ENCODE results near the gene SDR39U1. TPM values are rescaled to one million over a fixed set of nuclear protein-coding genes. Genes with fewer than 3 reads are reported as not detected.
A peak's percentile ranks its signal among the peaks of the same experiment; 100 is the strongest.

Gene SDR39U1
- total RNA-seq, 2 donors from 2014 or later = 49.2 to 55.1 TPM

- Histone ChIP-seq H3K36me3 (peaks cover 20% of the 10 kb centered on the region), H3K9me3 (no peaks in the 10 kb centered on the region), H3K4me3 (peak overlapping the region in 1 of 2 donors; percentile 67), H3K27me3 (no peaks in the 10 kb centered on the region), H3K27ac (peak overlapping the region; percentile 93 to 96), H3K4me1 (peaks cover 0 to 44% of the 10 kb centered on the region in 2 donors)
- DNase-seq (ENCODE audit: low spot score) = no peak
- TF ChIP-seq CTCF (IDR thresholded peaks at IDR 0.05) = no peak
Observed at GRCh38 chr14:24428628-24429394, 13.8 kb downstream of the SDR39U1 start.

GRCh38 chr14:24427537-24428508 is 14.8 kb downstream of the SDR39U1 start:
- H3K4me3 ChIP-seq = no peak overlapping the region
- no peak for DNase-seq (ENCODE audit: low spot score)
- no peak overlapping the region for H3K27ac ChIP-seq
- peaks cover 0 to 44% of the 10 kb centered on the region in 2 donors for H3K4me1 ChIP-seq
- H3K27me3 ChIP-seq = no peaks in the 10 kb centered on the region
- H3K9me3 ChIP-seq = no peaks in the 10 kb centered on the region
- no peak for TF ChIP-seq CTCF (IDR thresholded peaks at IDR 0.05)
- H3K36me3 ChIP-seq = peaks cover 12% of the 10 kb centered on the region

GRCh38 chr14:24426912-24427536 is 15.6 kb downstream of the SDR39U1 start:
- no peak for TF ChIP-seq CTCF (IDR thresholded peaks at IDR 0.05)
- Histone ChIP-seq H3K27me3 (no peaks in the 10 kb centered on the region), H3K9me3 (no peaks in the 10 kb centered on the region), H3K4me3 (no peak overlapping the region), H3K27ac (no peak overlapping the region), H3K4me1 (peaks cover 0 to 37% of the 10 kb centered on the region in 2 donors), H3K36me3 (peaks cover 4% of the 10 kb centered on the region)
- DNase-seq (ENCODE audit: low spot score) = no peak

- no peaks in the 10 kb centered on the region for H3K27me3 ChIP-seq
- no peak for DNase-seq (ENCODE audit: low spot score)
- TF ChIP-seq CTCF (IDR thresholded peaks at IDR 0.05) = no peak
- peaks cover 2% of the 10 kb centered on the region for H3K36me3 ChIP-seq
- H3K4me1 ChIP-seq = peaks cover 0 to 30% of the 10 kb centered on the region in 2 donors
- peak overlapping the region in 1 of 2 donors; percentile 59 for H3K27ac ChIP-seq
- H3K9me3 ChIP-seq = no peaks in the 10 kb centered on the region
- H3K4me3 ChIP-seq = no peak overlapping the region
Observed at GRCh38 chr14:24426150-24426911, 16.2 kb downstream of the SDR39U1 start.

GRCh38 chr14:24425704-24426103 is 16.9 kb downstream of the SDR39U1 start:
- H3K4me3 ChIP-seq = no peak overlapping the region
- H3K36me3 ChIP-seq = no peaks in the 10 kb centered on the region
- peaks cover 0 to 24% of the 10 kb centered on the region in 2 donors for H3K4me1 ChIP-seq
- peak overlapping the region in 1 of 2 donors; percentile 59 for H3K27ac ChIP-seq
- TF ChIP-seq CTCF (IDR thresholded peaks at IDR 0.05) = no peak
- no peak for DNase-seq (ENCODE audit: low spot score)
- no peaks in the 10 kb centered on the region for H3K9me3 ChIP-seq
- no peaks in the 10 kb centered on the region for H3K27me3 ChIP-seq
